ENCODE data around the gene SCMH1.

DNA sequence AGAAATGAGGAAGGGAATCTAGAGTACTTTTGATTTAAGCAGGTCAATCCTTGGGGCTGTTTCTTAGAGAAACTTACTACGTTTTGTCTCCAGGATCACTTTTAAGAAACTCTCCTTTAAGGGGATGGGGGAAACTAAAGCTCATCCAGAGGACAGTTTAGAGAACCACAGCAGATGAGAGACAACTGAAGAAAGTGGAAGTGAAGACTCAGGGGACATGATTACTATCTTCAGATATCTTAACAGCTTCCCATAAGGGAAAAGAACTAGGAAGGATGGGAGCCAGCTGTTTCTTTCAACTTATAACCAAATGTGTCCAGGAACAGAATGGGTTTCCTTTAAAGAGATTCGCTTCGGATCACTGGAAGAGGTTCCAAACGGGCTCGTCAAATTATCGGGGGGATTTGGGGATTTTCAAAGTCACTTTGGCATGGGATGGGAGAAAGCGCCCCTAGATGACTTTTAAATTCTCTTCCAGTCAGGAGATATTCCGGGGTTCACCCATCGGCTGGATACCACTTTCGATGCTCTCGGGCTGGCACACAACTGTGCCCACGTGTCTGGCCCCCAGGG is 1.2 kb downstream of the SCMH1 start:
- TF ChIP-seq FOXM1 (IDR thresholded peaks at IDR 0.05; ENCODE audit: low read depth) (no peak), POLR2AphosphoS5 (IDR thresholded peaks at IDR 0.05; ENCODE audit: low read depth, low read length) (no peak), SMC3 (IDR thresholded peaks at IDR 0.05; ENCODE audit: low read depth, low read length) (no peak), NFIC (IDR thresholded peaks at IDR 0.05; ENCODE audit: borderline replicate concordance) (no peak), GABPA (IDR thresholded peaks at IDR 0.05; ENCODE audit: low read depth) (no peak), RAD21 (IDR thresholded peaks at IDR 0.05; ENCODE audit: low read length) (no peak), TEAD4 (IDR thresholded peaks at IDR 0.05; ENCODE audit: borderline replicate concordance, insufficient read depth) (no peak), EP300 (IDR thresholded peaks at IDR 0.05; ENCODE audit: borderline replicate concordance in 1 of 2, low read depth in 1 of 2, low read length in 1 of 2) (no peak), CHD2 (IDR thresholded peaks at IDR 0.05; ENCODE audit: low read length, partially characterized antibody) (no peak)
- TF ChIP-seq, protein P1, sequence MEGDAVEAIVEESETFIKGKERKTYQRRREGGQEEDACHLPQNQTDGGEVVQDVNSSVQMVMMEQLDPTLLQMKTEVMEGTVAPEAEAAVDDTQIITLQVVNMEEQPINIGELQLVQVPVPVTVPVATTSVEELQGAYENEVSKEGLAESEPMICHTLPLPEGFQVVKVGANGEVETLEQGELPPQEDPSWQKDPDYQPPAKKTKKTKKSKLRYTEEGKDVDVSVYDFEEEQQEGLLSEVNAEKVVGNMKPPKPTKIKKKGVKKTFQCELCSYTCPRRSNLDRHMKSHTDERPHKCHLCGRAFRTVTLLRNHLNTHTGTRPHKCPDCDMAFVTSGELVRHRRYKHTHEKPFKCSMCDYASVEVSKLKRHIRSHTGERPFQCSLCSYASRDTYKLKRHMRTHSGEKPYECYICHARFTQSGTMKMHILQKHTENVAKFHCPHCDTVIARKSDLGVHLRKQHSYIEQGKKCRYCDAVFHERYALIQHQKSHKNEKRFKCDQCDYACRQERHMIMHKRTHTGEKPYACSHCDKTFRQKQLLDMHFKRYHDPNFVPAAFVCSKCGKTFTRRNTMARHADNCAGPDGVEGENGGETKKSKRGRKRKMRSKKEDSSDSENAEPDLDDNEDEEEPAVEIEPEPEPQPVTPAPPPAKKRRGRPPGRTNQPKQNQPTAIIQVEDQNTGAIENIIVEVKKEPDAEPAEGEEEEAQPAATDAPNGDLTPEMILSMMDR (IDR thresholded peaks at IDR 0.05) = no peak
- TF ChIP-seq, protein P2, sequence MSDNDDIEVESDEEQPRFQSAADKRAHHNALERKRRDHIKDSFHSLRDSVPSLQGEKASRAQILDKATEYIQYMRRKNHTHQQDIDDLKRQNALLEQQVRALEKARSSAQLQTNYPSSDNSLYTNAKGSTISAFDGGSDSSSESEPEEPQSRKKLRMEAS (IDR thresholded peaks at IDR 0.05; ENCODE audit: low read depth) = no peak
- TF ChIP-seq, protein P3, sequence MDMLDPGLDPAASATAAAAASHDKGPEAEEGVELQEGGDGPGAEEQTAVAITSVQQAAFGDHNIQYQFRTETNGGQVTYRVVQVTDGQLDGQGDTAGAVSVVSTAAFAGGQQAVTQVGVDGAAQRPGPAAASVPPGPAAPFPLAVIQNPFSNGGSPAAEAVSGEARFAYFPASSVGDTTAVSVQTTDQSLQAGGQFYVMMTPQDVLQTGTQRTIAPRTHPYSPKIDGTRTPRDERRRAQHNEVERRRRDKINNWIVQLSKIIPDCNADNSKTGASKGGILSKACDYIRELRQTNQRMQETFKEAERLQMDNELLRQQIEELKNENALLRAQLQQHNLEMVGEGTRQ (IDR thresholded peaks at IDR 0.05; ENCODE audit: borderline replicate concordance, low read depth, low read length) = no peak

Data from SK-N-SH (cell line).